ENCODE measurements around the gene MYO6. TPM values are rescaled to one million over a fixed set of nuclear protein-coding genes. Genes with fewer than 3 reads are reported as not detected.

Gene MYO6
- total RNA-seq, 2 experiments from 2014 or later, result 0.65 to 0.67 TPM

GRCh38 chr6:75815756-75816155 lies 66.7 kb downstream of the MYO6 start:
- ChIA-PET POLR2A (no interaction called here), CTCF (no interaction called here)
- no peak overlapping the region for H3K27ac Mint-ChIP-seq
- H3K4me3 Mint-ChIP-seq, result no peak overlapping the region
- DNase-seq, result no peak
- no peaks in the 10 kb centered on the region for H3K4me1 Mint-ChIP-seq
- peaks cover 5% of the 10 kb centered on the region for H3K27me3 Mint-ChIP-seq
- H3K9me3 Mint-ChIP-seq, result peaks cover 3% of the 10 kb centered on the region
- H3K36me3 Mint-ChIP-seq (ENCODE audit: low read depth), result no peaks in the 10 kb centered on the region

DNA sequence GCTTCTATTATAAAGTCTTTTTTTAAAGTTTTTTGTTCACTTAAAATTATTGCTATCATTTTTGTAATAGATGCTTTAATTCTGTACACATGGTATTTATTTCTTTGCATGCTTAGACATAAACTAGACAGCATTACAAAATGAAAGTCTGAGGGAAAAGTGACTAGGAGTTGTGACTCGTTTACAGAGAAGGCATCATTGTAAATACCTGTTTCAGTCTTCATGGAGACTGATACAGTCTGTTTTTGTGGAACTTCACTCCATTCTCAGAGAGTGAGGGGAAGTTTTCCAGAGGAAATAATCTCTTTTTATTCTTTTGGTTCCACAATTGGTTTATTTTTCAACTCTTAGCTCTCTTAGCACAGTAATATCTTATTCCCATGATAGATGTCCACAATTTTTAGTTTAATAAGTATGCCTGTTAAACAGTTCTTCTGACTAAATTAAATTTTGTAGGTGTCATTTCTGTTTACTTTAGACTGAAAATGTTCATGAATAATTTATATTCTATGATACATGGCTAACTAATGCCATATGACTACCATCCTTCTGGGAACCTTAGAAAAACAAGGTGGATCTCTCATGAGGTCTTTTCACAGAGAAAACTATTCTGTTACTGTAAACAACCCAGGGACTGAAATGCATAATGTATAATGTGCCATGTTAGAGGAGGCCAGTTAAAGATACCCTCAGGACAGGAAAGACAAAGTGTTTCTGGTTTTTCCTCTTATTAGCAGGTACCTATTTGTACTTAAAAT lies 69.2 kb downstream of the MYO6 start:
- Mint-ChIP-seq H3K27me3 (peaks cover 3% of the 10 kb centered on the region), H3K4me3 (no peak overlapping the region), H3K4me1 (no peaks in the 10 kb centered on the region), H3K27ac (no peak overlapping the region), H3K36me3 (ENCODE audit: low read depth) (no peaks in the 10 kb centered on the region), H3K9me3 (no peaks in the 10 kb centered on the region)
- no peak for DNase-seq
- POLR2A ChIA-PET, result interaction anchor here (0.6 kb wide), 1 partner anchor 1167 kb away, joined by 4 read pairs; no protein-coding TSS in a partner anchor
- CTCF ChIA-PET, result no interaction called here

DNA sequence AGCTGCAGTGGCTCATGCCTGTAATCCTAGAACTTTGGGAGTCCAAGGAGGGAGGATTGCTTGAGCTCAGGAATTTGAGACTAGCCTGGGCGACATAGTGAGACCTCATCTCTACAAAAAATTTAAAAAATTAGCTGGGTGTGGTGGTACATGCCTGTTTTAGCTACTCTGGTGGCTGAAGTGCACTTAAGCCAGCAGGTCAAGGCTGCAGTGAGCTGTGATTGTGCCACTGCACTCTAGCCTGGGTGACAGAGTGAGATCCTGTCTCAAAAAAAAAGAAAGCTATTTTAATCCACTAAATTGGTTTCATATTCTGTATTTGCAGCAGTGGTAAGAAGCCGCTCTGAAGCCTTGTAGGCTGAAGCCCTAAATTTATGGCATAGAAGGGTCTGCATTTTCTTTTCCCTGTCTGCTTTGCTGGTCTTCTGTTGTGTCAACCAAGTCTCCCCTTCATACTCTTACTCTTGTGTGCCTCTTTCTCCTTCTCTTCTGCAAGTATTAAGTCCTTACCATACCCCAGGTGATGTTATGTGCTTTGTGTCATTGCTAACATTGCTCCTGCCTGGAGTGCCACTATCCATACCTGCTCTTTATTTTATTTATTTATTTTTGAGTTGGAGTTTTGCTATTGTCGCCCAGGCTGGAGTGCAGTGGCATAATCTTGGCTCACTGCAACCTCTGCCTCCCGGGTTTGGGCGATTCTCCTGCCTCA lies 70.9 kb downstream of the MYO6 start:
- no peak overlapping the region for H3K4me3 Mint-ChIP-seq
- peaks cover 3% of the 10 kb centered on the region for H3K27me3 Mint-ChIP-seq
- no peak overlapping the region for H3K27ac Mint-ChIP-seq
- CTCF ChIA-PET, result no interaction called here
- POLR2A ChIA-PET, result no interaction called here
- H3K9me3 Mint-ChIP-seq, result no peaks in the 10 kb centered on the region
- no peak for DNase-seq
- no peaks in the 10 kb centered on the region for H3K4me1 Mint-ChIP-seq
- H3K36me3 Mint-ChIP-seq (ENCODE audit: low read depth), result no peaks in the 10 kb centered on the region

DNA sequence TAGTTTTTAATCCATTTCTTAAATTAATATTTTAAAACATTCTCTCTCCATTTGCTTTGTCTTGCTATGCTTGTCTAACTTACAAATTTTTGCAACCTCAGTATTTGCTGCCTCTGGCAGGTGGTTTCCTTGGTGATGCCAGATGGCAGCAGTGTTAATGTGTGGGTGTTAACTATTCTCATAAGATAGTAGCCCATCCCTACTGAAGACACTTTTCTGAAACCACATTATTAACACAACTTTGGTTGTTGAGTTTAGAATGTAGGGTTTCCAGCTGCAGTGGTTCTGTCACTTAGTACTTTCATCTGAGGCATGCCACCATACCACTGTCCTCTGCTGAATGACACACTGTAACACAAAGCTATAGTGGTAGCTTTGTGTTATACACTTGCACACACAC lies 75.1 kb downstream of the MYO6 start:
- Mint-ChIP-seq H3K27ac (no peak overlapping the region), H3K9me3 (no peaks in the 10 kb centered on the region), H3K4me1 (no peaks in the 10 kb centered on the region), H3K36me3 (ENCODE audit: low read depth) (no peaks in the 10 kb centered on the region), H3K27me3 (peaks cover 3% of the 10 kb centered on the region), H3K4me3 (no peak overlapping the region)
- POLR2A ChIA-PET, result no interaction called here
- CTCF ChIA-PET, result no interaction called here
- no peak for DNase-seq

DNA sequence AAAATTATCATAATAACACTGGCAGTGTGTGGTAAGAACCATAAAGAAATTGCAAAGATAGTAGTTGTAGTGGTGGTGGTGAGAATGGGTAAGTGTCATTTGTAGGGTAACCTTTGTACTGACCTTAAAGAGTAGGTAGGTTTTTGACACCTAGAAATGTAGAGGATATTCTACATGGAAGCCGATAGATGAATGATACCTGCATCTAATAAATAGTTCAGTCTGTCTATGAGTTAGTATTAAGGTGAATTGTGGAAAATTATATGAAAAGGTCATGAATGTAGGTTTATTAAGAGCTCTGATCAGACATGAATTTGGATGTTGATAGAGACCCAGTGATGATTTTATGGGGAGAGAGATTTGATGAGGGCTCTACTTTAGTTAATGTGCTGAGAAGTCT lies 78.1 kb downstream of the MYO6 start:
- POLR2A ChIA-PET, result no interaction called here
- no peak for DNase-seq
- Mint-ChIP-seq H3K4me1 (no peaks in the 10 kb centered on the region), H3K36me3 (ENCODE audit: low read depth) (no peaks in the 10 kb centered on the region), H3K4me3 (no peak overlapping the region), H3K9me3 (no peaks in the 10 kb centered on the region), H3K27me3 (no peaks in the 10 kb centered on the region), H3K27ac (no peak overlapping the region)
- CTCF ChIA-PET, result no interaction called here

GRCh38 chr6:75830959-75831885 lies 82.2 kb downstream of the MYO6 start:
- ChIA-PET POLR2A (no interaction called here), CTCF (interaction anchor here (1.1 kb wide), 1 partner anchor 10 kb away, joined by 4 read pairs; no protein-coding TSS in a partner anchor)
- no peak for DNase-seq
- Mint-ChIP-seq H3K9me3 (no peaks in the 10 kb centered on the region), H3K27me3 (peaks cover 3% of the 10 kb centered on the region), H3K4me1 (no peaks in the 10 kb centered on the region), H3K36me3 (ENCODE audit: low read depth) (no peaks in the 10 kb centered on the region), H3K4me3 (no peak overlapping the region), H3K27ac (no peak overlapping the region)

GRCh38 chr6:75834447-75834846 lies 85.4 kb downstream of the MYO6 start:
- H3K36me3 Mint-ChIP-seq (ENCODE audit: low read depth), result no peaks in the 10 kb centered on the region
- no peak for DNase-seq
- H3K4me1 Mint-ChIP-seq, result no peaks in the 10 kb centered on the region
- H3K27ac Mint-ChIP-seq, result no peak overlapping the region
- POLR2A ChIA-PET, result no interaction called here
- no peaks in the 10 kb centered on the region for H3K9me3 Mint-ChIP-seq
- CTCF ChIA-PET, result no interaction called here
- H3K27me3 Mint-ChIP-seq, result peaks cover 3% of the 10 kb centered on the region
- no peak overlapping the region for H3K4me3 Mint-ChIP-seq

DNA sequence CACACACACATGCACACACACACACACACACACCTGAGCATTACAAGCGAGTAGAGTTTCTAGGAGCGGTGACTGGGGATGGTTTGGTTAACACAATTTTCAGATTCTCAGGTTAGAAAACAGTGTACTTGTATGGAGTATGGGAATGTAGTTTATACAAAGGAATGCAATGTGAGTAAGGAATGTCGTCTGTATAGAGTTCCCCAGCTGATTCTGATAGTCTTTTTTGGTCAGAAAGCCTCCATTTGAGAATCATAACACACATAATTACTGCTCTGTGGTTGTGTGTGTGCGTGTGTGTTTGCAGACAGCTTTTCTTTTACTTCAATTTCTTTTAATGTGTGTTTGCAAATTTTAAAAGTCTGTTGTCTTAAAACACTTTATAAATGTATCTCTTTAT lies 93.2 kb downstream of the MYO6 start:
- H3K4me1 Mint-ChIP-seq, result no peaks in the 10 kb centered on the region
- H3K27me3 Mint-ChIP-seq, result no peaks in the 10 kb centered on the region
- H3K36me3 Mint-ChIP-seq (ENCODE audit: low read depth), result no peaks in the 10 kb centered on the region
- H3K9me3 Mint-ChIP-seq, result no peaks in the 10 kb centered on the region
- H3K27ac Mint-ChIP-seq, result no peak overlapping the region
- ChIA-PET POLR2A (no interaction called here), CTCF (no interaction called here)
- DNase-seq, result no peak
- no peak overlapping the region for H3K4me3 Mint-ChIP-seq

DNA sequence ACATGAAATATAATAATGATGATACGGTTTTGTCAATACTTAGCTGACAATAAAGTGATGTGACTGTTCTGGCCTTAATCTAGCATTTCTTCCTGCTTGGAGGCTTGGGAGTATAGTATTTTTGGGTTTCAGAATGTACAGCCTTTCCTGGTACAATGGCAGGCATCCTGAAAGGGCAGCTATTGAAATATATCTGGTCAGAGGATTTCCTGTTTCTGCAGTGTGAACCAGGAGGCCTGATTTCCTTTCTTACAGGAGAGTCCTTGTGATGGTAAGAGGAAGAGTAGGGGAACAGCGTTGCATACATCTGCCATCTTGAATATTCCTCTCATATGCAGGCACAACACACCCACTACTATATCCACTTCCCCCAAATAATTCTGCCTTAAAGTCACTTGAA lies 93.7 kb downstream of the MYO6 start:
- H3K4me1 Mint-ChIP-seq, result no peaks in the 10 kb centered on the region
- ChIA-PET POLR2A (no interaction called here), CTCF (no interaction called here)
- H3K27ac Mint-ChIP-seq, result no peak overlapping the region
- no peaks in the 10 kb centered on the region for H3K27me3 Mint-ChIP-seq
- no peaks in the 10 kb centered on the region for H3K9me3 Mint-ChIP-seq
- H3K4me3 Mint-ChIP-seq, result no peak overlapping the region
- H3K36me3 Mint-ChIP-seq (ENCODE audit: low read depth), result no peaks in the 10 kb centered on the region
- DNase-seq, result no peak

- Mint-ChIP-seq H3K36me3 (ENCODE audit: low read depth) (no peaks in the 10 kb centered on the region), H3K27ac (no peak overlapping the region), H3K9me3 (no peaks in the 10 kb centered on the region), H3K27me3 (no peaks in the 10 kb centered on the region), H3K4me3 (no peak overlapping the region), H3K4me1 (no peaks in the 10 kb centered on the region)
- no peak for DNase-seq
- POLR2A ChIA-PET, result no interaction called here
- CTCF ChIA-PET, result no interaction called here
Measured at GRCh38 chr6:75843396-75843795, 94.4 kb downstream of the MYO6 start.

GRCh38 chr6:75848274-75848673 lies 99.2 kb downstream of the MYO6 start:
- peaks cover 1% of the 10 kb centered on the region for H3K27me3 Mint-ChIP-seq
- no peaks in the 10 kb centered on the region for H3K9me3 Mint-ChIP-seq
- ChIA-PET CTCF (no interaction called here), POLR2A (no interaction called here)
- no peak overlapping the region for H3K27ac Mint-ChIP-seq
- no peak for DNase-seq
- no peaks in the 10 kb centered on the region for H3K4me1 Mint-ChIP-seq
- H3K36me3 Mint-ChIP-seq (ENCODE audit: low read depth), result no peaks in the 10 kb centered on the region
- no peak overlapping the region for H3K4me3 Mint-ChIP-seq

GRCh38 chr6:75849329-75850025 lies 100.4 kb downstream of the MYO6 start:
- Mint-ChIP-seq H3K27me3 (peaks cover 1% of the 10 kb centered on the region), H3K4me3 (no peak overlapping the region), H3K4me1 (no peaks in the 10 kb centered on the region), H3K36me3 (ENCODE audit: low read depth) (no peaks in the 10 kb centered on the region), H3K27ac (no peak overlapping the region), H3K9me3 (no peaks in the 10 kb centered on the region)
- ChIA-PET POLR2A (no interaction called here), CTCF (no interaction called here)
- no peak for DNase-seq
